B cell (primary cell): ENCODE results near the gene OVOL3.

ENCODE experiments used
- CTCF ChIP-seq: fragments of 200-600 bp; IDR thresholded peaks from one replicate; pipeline ENCODE4 v1.8.0; 2022; ENCODE audit warnings: antibody characterized with exemption, mild to moderate bottlenecking
- EZH2 ChIP-seq: IDR thresholded peaks from 2 replicates; pipeline ENCODE4 v1.6.1; 2012; ENCODE audit warnings: borderline replicate concordance, low read depth, mild to moderate bottlenecking, moderate library complexity, low read length; ENCODE audit not compliant: insufficient read depth, poor library complexity, severe bottlenecking

DNA sequence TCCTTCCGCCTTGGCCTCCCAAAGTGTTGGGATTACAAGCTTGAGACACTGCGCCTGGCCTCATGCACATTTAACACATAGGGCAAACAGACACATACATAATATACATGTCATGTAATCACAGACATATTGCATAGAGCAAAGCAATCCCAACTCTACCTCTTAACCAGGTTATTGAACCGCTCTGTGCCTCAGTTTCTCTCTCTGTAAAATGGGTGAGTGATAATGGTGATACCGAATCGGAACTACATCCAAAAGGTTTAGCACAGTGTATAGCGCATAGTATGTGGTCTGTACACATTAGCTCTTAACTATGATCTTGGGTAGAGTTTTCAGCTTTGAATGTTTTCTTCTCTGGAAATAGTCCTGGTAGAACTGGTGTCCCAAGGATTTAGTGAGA lies 33.7 kb downstream of the OVOL3 start:
- TF ChIP-seq EZH2 (no peak), CTCF (no peak)
